GM04503 (cell line): Measurements from ENCODE around the gene RNF152.

Experiments
- DNase-seq: peaks from one replicate; pipeline ENCODE4 v3.0.0-alpha.2; 2012; ENCODE audit warnings: low read depth

Gene RNF152

GRCh38 chr18:61894751-61895524 lies 2.1 kb upstream of the RNF152 start:
- no peak for DNase-seq

GRCh38 chr18:61893971-61894750 lies 1.4 kb upstream of the RNF152 start:
- no peak for DNase-seq

GRCh38 chr18:61893309-61893970 lies 633 bp upstream of the RNF152 start:
- no peak for DNase-seq

- DNase-seq = no peak
These were observed 913 bp downstream of the RNF152 start for GRCh38 chr18:61891894-61892293.

GRCh38 chr18:61891271-61891670 lies 1.5 kb downstream of the RNF152 start:
- no peak for DNase-seq

- DNase-seq = no peak
These were observed 2.5 kb downstream of the RNF152 start for GRCh38 chr18:61890344-61890743.

- DNase-seq = no peak
These were observed 3.3 kb downstream of the RNF152 start for GRCh38 chr18:61889541-61889940.

- DNase-seq = no peak
These were observed 4.2 kb downstream of the RNF152 start for GRCh38 chr18:61888622-61889021.

GRCh38 chr18:61887838-61888237 lies 5.0 kb downstream of the RNF152 start:
- DNase-seq = no peak

GRCh38 chr18:61883547-61883946 lies 9.3 kb downstream of the RNF152 start:
- no peak for DNase-seq

- no peak for DNase-seq
These were observed 10.4 kb downstream of the RNF152 start for GRCh38 chr18:61882296-61883004.

GRCh38 chr18:61876899-61877298 lies 15.9 kb downstream of the RNF152 start:
- DNase-seq = no peak

GRCh38 chr18:61870151-61870550 lies 22.7 kb downstream of the RNF152 start:
- peak; percentile 43 for DNase-seq

- DNase-seq = no peak
These were observed 23.2 kb downstream of the RNF152 start for GRCh38 chr18:61869636-61870035.

- peak; percentile 27 for DNase-seq
These were observed 27.2 kb downstream of the RNF152 start for GRCh38 chr18:61865466-61866175.

- no peak for DNase-seq
These were observed 31.4 kb downstream of the RNF152 start for GRCh38 chr18:61861372-61861771.

GRCh38 chr18:61860302-61860701 lies 32.5 kb downstream of the RNF152 start:
- DNase-seq = no peak

- DNase-seq = no peak
These were observed 33.7 kb downstream of the RNF152 start for GRCh38 chr18:61859113-61859512.

GRCh38 chr18:61856678-61857077 lies 36.1 kb downstream of the RNF152 start:
- DNase-seq = no peak

GRCh38 chr18:61855449-61856378 lies 37.1 kb downstream of the RNF152 start:
- no peak for DNase-seq
